HFFc6 (cell line): ENCODE measurements around the gene CRADD. TPM values are rescaled to one million over a fixed set of nuclear protein-coding genes. Genes with fewer than 3 reads are reported as not detected.
A peak's percentile ranks its signal among the peaks of the same experiment; 100 is the strongest.
"Not testable (repeated sequence)": the region's sequence is repeated elsewhere in the genome, so short reads cannot be mapped to it uniquely, and the experiment has no call there.

ENCODE experiments used
- DNase-seq: peaks from one replicate; pipeline ENCODE4 v3.0.0-alpha.2; 2018
- H3K27ac Mint-ChIP-seq: 2 replicates; pipeline ENCODE4 v1.8.0; 2020; ENCODE audit warnings: mild to moderate bottlenecking, mixed read lengths
- H3K27me3 Mint-ChIP-seq: 2 replicates; pipeline ENCODE4 v1.8.0; 2021; ENCODE audit warnings: mild to moderate bottlenecking, moderate library complexity, mixed read lengths; ENCODE audit not compliant: insufficient read depth
- H3K36me3 Mint-ChIP-seq: 2 replicates; pipeline ENCODE4 v1.8.0; 2021; ENCODE audit warnings: low read depth, mixed read lengths
- H3K4me1 Mint-ChIP-seq: 2 replicates; pipeline ENCODE4 v1.8.0; 2020; ENCODE audit warnings: low read depth, mixed read lengths
- H3K4me3 Mint-ChIP-seq: 2 replicates; pipeline ENCODE4 v1.8.0; 2020; ENCODE audit warnings: mild to moderate bottlenecking, moderate library complexity, mixed read lengths
- H3K9me3 Mint-ChIP-seq: 2 replicates; pipeline ENCODE4 v1.8.0; 2020; ENCODE audit warnings: mild to moderate bottlenecking, mixed read lengths
- total RNA-seq, 6 experiments: library from RNA; stranded (reverse); fragmentation: NEBNext Ultra II Directional; extraction: Animal tissue kit (Norgen Biotek cat#: 25700); gene quantifications; 2 replicates in 1 of 6; 3 replicates in 5 of 6; pipeline ENCODE4 v1.2.3, GENCODE V29; 2021
- TF ChIP-seq, protein P1 (sequence below): fragments of 200-600 bp; sonication (generic); IDR thresholded peaks from 2 replicates; pipeline ENCODE4 v1.5.0; 2021; ENCODE audit warnings: antibody characterized with exemption, mild to moderate bottlenecking

Gene CRADD
- total RNA-seq, 6 experiments from 2014 or later, result 15.3 to 20.1 (median 17.9) TPM

DNA sequence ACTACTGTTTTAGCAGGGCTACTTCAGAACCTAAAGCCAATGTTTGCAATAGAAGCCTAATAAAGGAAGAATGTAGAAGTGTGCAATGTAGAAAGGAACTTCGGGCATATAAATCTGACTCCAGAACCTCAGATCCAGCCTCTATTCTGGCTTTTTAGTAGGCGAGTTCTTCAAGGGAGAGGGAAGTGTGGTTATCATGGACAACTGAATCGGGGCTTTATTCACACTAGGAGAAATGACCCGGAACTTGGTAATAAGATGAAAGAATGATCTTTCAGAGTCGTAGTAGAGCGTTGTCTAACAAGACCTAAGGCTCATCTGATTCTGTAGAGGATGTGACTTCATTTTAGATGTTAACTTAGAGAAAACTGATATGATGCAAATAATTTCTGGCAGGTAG is 72.9 kb downstream of the CRADD start:
- TF ChIP-seq, protein P1, sequence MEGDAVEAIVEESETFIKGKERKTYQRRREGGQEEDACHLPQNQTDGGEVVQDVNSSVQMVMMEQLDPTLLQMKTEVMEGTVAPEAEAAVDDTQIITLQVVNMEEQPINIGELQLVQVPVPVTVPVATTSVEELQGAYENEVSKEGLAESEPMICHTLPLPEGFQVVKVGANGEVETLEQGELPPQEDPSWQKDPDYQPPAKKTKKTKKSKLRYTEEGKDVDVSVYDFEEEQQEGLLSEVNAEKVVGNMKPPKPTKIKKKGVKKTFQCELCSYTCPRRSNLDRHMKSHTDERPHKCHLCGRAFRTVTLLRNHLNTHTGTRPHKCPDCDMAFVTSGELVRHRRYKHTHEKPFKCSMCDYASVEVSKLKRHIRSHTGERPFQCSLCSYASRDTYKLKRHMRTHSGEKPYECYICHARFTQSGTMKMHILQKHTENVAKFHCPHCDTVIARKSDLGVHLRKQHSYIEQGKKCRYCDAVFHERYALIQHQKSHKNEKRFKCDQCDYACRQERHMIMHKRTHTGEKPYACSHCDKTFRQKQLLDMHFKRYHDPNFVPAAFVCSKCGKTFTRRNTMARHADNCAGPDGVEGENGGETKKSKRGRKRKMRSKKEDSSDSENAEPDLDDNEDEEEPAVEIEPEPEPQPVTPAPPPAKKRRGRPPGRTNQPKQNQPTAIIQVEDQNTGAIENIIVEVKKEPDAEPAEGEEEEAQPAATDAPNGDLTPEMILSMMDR, result no peak
- peaks cover 39% of the 10 kb centered on the region for H3K4me1 Mint-ChIP-seq
- H3K9me3 Mint-ChIP-seq, result peaks cover 28% of the 10 kb centered on the region
- H3K27ac Mint-ChIP-seq, result no peak overlapping the region
- peaks cover 4% of the 10 kb centered on the region for H3K27me3 Mint-ChIP-seq
- H3K36me3 Mint-ChIP-seq, result peaks cover 25% of the 10 kb centered on the region
- DNase-seq, result no peak
- no peak overlapping the region for H3K4me3 Mint-ChIP-seq

DNA sequence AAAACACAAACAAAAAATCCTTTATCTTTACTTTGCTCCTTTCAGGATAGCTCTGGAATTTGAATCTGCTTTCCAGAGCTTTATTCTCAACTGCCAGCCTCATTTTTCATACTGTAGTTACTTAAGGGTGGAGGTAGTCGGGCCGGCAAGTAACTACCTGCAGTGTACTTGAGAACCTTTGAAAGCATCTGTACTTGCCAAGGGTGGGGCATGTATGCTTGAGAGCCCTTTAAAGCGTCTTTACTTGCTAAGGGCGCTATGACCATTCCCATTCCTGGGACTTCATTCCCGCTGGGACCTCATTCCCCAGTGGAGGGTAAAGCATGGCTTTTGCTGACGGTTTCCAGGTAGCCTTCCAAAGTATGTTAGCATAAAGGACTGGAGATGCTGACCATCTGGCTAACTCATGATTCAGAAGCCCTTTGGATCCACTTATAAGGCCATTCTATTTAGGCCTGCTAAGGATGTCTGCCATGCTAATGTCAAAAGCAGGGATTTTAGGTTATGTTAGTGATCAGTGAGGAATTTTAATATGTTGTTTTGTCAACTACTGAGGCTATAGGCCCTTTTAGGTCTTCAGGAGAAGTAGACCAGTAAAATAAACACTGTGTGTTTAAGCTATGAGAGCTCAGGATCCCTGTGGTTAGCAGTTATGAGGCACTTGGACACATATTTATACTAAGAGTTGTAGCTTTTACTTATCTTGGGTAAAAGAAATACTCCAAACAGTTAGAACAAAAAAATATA is 74.9 kb downstream of the CRADD start:
- Mint-ChIP-seq H3K36me3 (peaks cover 30% of the 10 kb centered on the region), H3K4me3 (no peak overlapping the region; the same call in 1 of the 2 replicates), H3K27me3 (peaks cover 4% of the 10 kb centered on the region), H3K9me3 (peaks cover 28% of the 10 kb centered on the region), H3K27ac (peak overlapping the region; percentile 58), H3K4me1 (peaks cover 39% of the 10 kb centered on the region)
- TF ChIP-seq, protein P1, result no peak
- peak; percentile 90 for DNase-seq

DNA sequence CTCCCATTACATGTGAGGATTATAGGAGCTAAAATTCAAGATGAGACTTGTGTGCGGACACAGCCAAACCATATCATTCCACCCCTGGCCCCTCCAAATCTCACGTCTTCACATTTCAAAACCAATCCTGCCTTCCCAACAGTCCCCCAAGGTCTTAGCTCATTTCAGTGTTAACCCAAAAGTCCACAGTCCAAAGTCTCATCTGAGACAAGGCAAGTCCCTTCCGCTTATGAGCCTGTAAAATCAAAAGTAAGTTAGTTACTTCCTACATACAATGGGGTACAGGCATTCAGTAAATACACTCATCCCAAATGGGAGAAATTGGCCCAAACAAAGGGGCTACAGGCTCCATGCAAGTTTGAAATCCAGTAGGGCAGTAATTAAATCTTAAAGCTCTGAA is 76.1 kb downstream of the CRADD start:
- no peak for DNase-seq
- Mint-ChIP-seq H3K27me3 (peaks cover 3% of the 10 kb centered on the region), H3K27ac (no peak overlapping the region), H3K4me3 (no peak overlapping the region), H3K36me3 (peaks cover 30% of the 10 kb centered on the region), H3K9me3 (peaks cover 28% of the 10 kb centered on the region), H3K4me1 (peaks cover 39% of the 10 kb centered on the region)
- TF ChIP-seq, protein P1, result no peak

DNA sequence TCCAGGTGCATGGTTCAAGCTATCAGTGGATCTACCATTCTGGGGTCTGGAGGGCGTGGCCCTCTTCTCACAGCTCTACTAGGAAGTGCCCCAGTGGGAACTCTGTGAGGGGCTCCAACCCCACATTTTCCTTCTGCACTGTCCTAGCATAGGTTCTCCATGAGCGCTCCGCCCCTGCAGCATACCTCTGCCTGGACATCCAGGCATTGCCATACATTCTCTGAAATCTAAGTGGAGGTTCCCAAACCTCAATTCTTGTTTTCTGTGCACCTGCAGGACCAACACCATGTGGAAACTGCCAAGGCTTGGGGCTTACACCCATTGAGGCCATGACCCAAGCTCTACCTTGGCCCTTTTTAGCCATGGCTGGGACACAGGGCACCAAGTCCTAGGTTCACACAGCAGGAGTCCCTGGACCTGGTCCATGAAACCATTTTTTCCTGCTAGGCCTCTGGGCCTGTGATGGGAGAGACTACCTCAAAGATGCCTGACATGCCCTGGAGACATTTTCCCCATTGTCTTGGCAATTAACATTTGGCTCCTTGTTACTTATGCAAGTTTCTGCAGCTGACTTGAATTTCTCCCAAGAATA is 76.8 kb downstream of the CRADD start:
- Mint-ChIP-seq H3K27ac (no peak overlapping the region), H3K4me1 (peaks cover 38% of the 10 kb centered on the region), H3K4me3 (no peak overlapping the region), H3K9me3 (peaks cover 28% of the 10 kb centered on the region), H3K36me3 (peaks cover 30% of the 10 kb centered on the region), H3K27me3 (peaks cover 3% of the 10 kb centered on the region)
- TF ChIP-seq, protein P1, result no peak
- DNase-seq, result no peak

DNA sequence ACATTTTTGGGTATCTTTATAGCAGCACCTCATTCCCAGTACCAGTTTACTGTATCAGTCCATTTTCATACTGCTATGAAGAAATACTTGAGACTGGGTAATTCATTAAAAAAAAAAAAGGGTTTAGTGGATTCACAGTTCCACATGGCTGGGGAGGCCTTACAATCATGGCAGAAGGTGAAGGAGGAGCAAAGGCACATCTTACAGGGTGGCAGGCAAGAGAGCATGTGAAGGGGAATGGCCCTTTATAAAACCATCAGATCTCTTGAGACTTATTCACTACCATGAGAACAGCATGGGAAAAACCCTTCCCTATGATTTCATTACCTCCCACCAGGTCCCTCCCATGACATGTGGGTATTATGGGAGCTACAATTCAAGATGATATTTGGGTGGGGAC is 77.7 kb downstream of the CRADD start:
- peaks cover 28% of the 10 kb centered on the region for H3K9me3 Mint-ChIP-seq
- not testable (repeated sequence) for H3K4me3 Mint-ChIP-seq, H3K27ac Mint-ChIP-seq, DNase-seq, H3K27me3 Mint-ChIP-seq
- H3K4me1 Mint-ChIP-seq, result peaks cover 38% of the 10 kb centered on the region
- peaks cover 30% of the 10 kb centered on the region for H3K36me3 Mint-ChIP-seq

DNA sequence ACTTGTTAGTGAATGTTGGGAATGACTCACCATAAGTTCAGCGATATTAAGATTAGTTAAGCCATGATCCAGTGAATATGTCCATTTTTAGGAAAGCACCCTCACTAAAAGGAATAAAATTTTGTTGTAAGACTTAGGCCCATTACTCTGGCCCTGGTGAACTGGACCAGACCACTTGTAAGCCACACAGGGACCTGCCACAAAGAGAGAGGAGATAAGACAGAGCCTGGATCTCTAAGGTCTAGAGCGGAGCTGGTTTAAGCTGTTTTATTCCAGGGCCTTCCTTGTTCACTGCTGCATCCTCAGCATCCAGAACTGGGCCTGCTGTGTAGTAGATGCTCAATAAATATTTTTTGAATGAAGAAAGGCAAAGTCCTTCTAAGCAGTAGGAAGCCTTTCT is 79.1 kb downstream of the CRADD start:
- H3K9me3 Mint-ChIP-seq, result peaks cover 28% of the 10 kb centered on the region
- H3K27me3 Mint-ChIP-seq, result peaks cover 3% of the 10 kb centered on the region
- no peak overlapping the region for H3K4me3 Mint-ChIP-seq
- H3K36me3 Mint-ChIP-seq, result peaks cover 30% of the 10 kb centered on the region
- TF ChIP-seq, protein P1, result no peak
- no peak for DNase-seq
- H3K4me1 Mint-ChIP-seq, result peaks cover 36% of the 10 kb centered on the region
- no peak overlapping the region for H3K27ac Mint-ChIP-seq
